Lower lobe of right lung (tissue), 2 donors: ENCODE data around the gene PTPRD. TPM values are rescaled to one million over a fixed set of nuclear protein-coding genes. Genes with fewer than 3 reads are reported as not detected.

Source experiments
- ATAC-seq, 2 donors: fragments of 200-7000 bp; cut with Tn5 transposase; one replicate each; pipeline ENCODE4 v1.9.1; 2020 to 2022; ENCODE audit warnings: mild to moderate bottlenecking in 2 of 2, moderate library complexity in 2 of 2
- DNase-seq: peaks from one replicate; pipeline ENCODE4 v3.0.0-alpha.2; 2020
- H3K27ac ChIP-seq: fragments of 200-600 bp; one replicate; pipeline ENCODE4 v1.8.0; 2022
- H3K27me3 ChIP-seq: fragments of 200-600 bp; one replicate; pipeline ENCODE4 v1.8.0; 2022; ENCODE audit warnings: low read depth
- H3K36me3 ChIP-seq: fragments of 200-600 bp; one replicate; pipeline ENCODE4 v1.8.0; 2022; ENCODE audit warnings: mild to moderate bottlenecking
- H3K4me1 ChIP-seq: fragments of 200-600 bp; one replicate; pipeline ENCODE4 v1.8.0; 2022
- H3K4me3 ChIP-seq: fragments of 200-600 bp; one replicate; pipeline ENCODE4 v1.8.0; 2022; ENCODE audit warnings: mild to moderate bottlenecking
- H3K9me3 ChIP-seq: fragments of 200-600 bp; one replicate; pipeline ENCODE4 v1.8.0; 2022
- intact Hi-C: fragments of 100-400 bp; cut with DNase I; formaldehyde crosslinking; loops from one replicate; pipeline ENCODE4 v1.11.0; 2022
- total RNA-seq: library from RNA; stranded (reverse); fragmentation: NEBNext Ultra II Directional; extraction: Animal tissue kit (Norgen Biotek cat#: 25700); gene quantifications from one replicate; pipeline ENCODE4 v1.2.1, GENCODE V29; 2021
- TF ChIP-seq, protein P1 (sequence below): fragments of 200-600 bp; IDR thresholded peaks from one replicate; pipeline ENCODE4 v1.8.0; 2022; ENCODE audit warnings: antibody characterized with exemption, mild to moderate bottlenecking
- donor health status: DM: no; HTN: yes; CAD: no; lungs with severe emphysema.

PTPRD gene
- total RNA-seq, 1 donor from 2014 or later = 17.2 TPM

GRCh38 chr9:8338767-8339510 lies 2273.9 kb downstream of the PTPRD start:
- Histone ChIP-seq H3K9me3 (no peaks in the 10 kb centered on the region), H3K27me3 (no peaks in the 10 kb centered on the region), H3K4me1 (no peaks in the 10 kb centered on the region), H3K4me3 (no peak overlapping the region), H3K36me3 (no peaks in the 10 kb centered on the region), H3K27ac (no peak overlapping the region)
- intact Hi-C loops = no loop called here
- ATAC-seq = no peak
- DNase-seq = no peak
- TF ChIP-seq, protein P1, sequence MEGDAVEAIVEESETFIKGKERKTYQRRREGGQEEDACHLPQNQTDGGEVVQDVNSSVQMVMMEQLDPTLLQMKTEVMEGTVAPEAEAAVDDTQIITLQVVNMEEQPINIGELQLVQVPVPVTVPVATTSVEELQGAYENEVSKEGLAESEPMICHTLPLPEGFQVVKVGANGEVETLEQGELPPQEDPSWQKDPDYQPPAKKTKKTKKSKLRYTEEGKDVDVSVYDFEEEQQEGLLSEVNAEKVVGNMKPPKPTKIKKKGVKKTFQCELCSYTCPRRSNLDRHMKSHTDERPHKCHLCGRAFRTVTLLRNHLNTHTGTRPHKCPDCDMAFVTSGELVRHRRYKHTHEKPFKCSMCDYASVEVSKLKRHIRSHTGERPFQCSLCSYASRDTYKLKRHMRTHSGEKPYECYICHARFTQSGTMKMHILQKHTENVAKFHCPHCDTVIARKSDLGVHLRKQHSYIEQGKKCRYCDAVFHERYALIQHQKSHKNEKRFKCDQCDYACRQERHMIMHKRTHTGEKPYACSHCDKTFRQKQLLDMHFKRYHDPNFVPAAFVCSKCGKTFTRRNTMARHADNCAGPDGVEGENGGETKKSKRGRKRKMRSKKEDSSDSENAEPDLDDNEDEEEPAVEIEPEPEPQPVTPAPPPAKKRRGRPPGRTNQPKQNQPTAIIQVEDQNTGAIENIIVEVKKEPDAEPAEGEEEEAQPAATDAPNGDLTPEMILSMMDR = no peak

- no peak overlapping the region for H3K4me3 ChIP-seq
- H3K36me3 ChIP-seq = no peaks in the 10 kb centered on the region
- DNase-seq = no peak
- intact Hi-C loops = no loop called here
- no peaks in the 10 kb centered on the region for H3K4me1 ChIP-seq
- no peaks in the 10 kb centered on the region for H3K9me3 ChIP-seq
- no peak overlapping the region for H3K27ac ChIP-seq
- no peaks in the 10 kb centered on the region for H3K27me3 ChIP-seq
- TF ChIP-seq, protein P1 = no peak
- ATAC-seq = peak in 1 of 2 donors; percentile 34
Measured at GRCh38 chr9:8337834-8338766, 2274.7 kb downstream of the PTPRD start.

DNA sequence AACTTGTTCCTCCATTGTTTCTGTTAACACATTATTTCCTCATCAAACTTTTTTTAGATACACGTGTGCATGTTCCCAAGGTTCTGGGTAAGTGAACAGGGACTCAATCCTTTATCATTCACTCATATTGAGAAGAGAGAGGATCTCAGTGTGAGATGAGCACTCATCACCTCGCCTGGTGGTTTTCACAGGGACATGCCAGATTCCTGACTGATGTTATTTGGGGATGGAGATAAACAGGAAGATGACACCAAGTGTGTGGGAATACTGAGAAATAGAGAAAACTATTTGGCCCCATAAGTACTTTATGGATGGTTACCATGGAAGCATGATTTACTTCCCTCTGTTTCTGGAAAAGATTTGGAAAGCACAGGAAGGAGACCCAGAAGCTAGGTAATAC lies 2279.9 kb downstream of the PTPRD start:
- H3K9me3 ChIP-seq = no peaks in the 10 kb centered on the region
- no peaks in the 10 kb centered on the region for H3K27me3 ChIP-seq
- DNase-seq (no peak), ATAC-seq (no peak)
- no peak overlapping the region for H3K4me3 ChIP-seq
- H3K4me1 ChIP-seq = no peaks in the 10 kb centered on the region
- TF ChIP-seq, protein P1 = no peak
- no peak overlapping the region for H3K27ac ChIP-seq
- intact Hi-C loops = no loop called here
- no peaks in the 10 kb centered on the region for H3K36me3 ChIP-seq

- intact Hi-C loops = no loop called here
- Histone ChIP-seq H3K36me3 (no peaks in the 10 kb centered on the region), H3K9me3 (no peaks in the 10 kb centered on the region), H3K27me3 (no peaks in the 10 kb centered on the region), H3K4me3 (no peak overlapping the region), H3K4me1 (no peaks in the 10 kb centered on the region), H3K27ac (no peak overlapping the region)
- no peak for DNase-seq
- ATAC-seq = no peak
- TF ChIP-seq, protein P1 = no peak
Measured at GRCh38 chr9:8332331-8332650, 2280.5 kb downstream of the PTPRD start.

DNA sequence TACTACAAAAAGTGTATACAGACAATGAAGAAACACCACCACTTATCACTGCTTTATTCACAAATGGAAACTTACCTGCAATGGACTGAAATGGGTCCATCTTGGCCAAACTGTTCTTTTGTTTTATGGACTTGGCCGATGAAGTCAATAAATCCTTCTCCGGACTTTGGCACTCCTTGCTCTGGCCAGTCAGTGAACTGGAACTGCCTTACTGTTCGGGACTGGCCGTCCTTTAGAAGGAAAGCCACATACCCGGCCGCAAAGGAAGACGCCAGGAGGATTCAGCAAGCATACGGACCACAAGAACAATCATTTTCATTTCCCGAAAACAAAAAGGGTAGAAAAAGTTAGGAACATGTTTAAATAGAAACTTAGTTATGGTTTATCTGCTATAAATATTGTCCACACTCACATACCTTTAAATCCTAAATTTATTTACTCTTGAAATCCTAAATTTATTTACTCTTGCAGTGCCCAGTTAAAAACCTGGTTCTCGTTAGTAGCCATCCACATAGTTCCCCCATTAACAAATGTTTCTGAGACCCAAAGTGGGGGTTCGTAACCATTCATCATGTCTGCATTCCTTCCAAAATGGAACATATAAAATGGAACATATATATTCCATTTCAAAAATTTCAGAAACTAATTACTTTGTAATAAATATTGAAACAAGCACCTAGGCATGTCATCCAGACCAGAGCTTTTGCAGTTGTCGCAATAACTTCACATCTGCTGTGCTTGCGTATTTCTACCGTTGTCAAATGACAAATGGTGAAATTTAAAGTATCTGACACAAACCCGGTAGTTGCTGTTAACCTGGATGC lies 2281.1 kb downstream of the PTPRD start:
- no peaks in the 10 kb centered on the region for H3K36me3 ChIP-seq
- H3K27me3 ChIP-seq = no peaks in the 10 kb centered on the region
- no peak for ATAC-seq
- H3K9me3 ChIP-seq = no peaks in the 10 kb centered on the region
- H3K4me1 ChIP-seq = no peaks in the 10 kb centered on the region
- TF ChIP-seq, protein P1 = no peak
- intact Hi-C loops = no loop called here
- no peak for DNase-seq
- H3K27ac ChIP-seq = no peak overlapping the region
- no peak overlapping the region for H3K4me3 ChIP-seq
